HG02588 (cell line): ENCODE measurements around the gene GPR153.
"Not testable (repeated sequence)": the region's sequence is repeated elsewhere in the genome, so short reads cannot be mapped to it uniquely, and the experiment has no call there.

ENCODE experiments used
- ATAC-seq: cut with Tn5 transposase; IDR thresholded peaks from one replicate; pipeline ENCODE4 v1.9.1; 2021; ENCODE audit warnings: mild to moderate bottlenecking, moderate library complexity; ENCODE audit not compliant: unreplicated experiment

The GPR153 gene

DNA sequence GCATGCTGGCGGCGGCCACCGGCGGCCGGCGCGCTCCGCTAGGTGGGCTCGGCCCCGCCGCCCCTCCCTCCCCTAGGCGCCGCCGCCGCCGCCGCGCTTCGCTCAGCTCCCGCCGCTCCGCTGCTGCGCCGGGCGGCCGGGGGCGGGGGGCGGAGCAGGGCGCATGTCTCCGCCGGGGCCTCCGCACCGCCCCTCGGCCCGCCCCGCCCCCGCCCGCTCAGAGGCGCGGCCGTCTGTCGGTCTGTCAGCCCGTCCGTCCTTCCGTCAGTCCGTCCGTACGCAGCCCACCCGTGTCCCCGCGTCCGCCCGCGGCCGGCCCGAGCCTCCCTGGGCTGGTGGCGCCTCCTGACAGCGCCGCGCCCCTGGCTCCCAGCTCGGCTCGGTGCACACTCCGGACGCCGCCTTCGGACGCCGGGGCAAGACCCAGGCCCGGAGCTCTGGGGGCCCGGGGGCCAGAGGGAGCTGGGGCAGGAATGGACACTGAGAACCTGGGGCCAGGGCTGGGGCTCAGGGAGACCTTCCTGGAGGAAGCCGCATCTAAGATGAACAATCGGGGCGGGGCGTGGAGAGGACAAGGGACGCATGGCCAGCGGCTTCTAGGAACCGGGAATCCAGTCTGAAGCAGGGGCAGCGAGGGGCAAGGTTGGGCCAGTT, at the start of gene GPR153:
TSS of gene GPR153 (minus strand) at position 138 of the 654 bp plus-strand sequence. CDS start 6,193 bp downstream, outside the sequence.
- no peak for ATAC-seq

DNA sequence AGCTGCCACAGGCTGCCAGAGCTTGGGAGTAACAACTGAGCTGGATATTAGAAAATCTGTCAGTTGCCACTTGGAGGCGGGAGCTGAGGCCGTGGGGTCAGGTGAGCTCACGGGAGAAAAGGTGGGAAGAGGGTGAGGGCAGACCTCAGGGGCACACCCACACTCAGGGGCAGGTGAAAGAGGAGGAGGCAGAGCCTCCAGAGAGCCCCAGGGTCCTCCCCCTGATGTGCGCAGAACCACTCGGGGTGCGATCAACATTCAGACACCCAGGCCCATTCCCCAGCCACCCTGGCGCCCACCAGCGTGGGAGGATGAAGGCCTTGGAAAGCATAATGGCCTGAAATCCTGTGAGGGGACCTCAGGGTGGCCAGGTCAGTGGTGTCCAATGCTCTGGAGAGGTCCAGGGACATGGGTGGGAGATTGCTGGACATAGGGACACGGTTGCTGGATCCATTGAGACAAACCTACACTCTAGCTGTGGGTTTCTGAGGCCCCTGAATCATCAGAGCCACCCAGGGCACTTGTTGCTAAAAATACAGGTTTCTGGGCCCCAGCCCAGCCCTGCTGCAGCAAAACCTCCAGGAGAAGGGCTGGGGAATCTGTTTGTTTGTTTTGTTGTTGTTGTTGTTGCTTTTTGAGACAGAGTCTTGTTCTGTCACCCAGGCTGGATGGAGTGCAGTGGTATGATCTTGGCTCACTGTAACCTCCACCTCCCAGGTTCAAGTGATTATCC, 49.4 kb upstream of the GPR153 start:
- ATAC-seq = no peak

DNA sequence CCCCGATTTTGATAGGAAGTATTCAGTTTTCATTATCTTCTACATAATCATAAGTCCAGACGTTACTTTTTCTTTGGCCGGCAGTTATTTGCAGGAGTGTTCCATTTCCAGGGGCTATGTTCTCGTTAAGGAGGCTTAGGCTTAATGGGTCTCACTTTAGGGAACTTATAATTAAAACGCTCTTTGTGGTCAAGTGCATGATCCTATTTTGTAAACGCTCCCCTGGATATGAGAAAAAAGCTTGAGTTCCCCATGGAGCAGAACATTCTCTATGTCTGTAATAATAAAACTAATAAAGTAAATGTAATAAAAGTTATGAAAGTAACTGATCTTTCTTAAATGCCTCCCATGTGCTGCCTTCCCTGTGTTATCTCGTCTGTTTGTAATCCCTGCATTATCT, 48.7 kb upstream of the GPR153 start:
- ATAC-seq = no peak

DNA sequence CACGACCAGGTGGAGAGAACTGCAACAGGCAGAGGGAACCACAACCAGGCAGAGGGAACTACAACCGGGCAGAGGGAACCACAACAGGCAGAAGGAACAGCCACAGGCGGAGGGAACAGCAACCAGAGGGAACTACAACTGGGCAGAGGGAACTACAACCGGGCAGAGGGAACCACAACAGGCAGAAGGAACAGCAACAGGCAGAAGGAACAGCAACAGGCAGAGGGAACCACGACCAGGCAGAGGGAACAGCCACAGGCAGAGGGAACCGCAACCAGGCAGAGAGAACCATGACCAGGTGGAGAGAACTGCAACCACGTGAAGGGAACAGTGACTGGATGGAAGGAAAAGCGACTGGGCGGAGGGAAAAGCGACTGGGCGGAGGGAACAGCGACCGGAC, 47.6 kb upstream of the GPR153 start:
- no peak for ATAC-seq

DNA sequence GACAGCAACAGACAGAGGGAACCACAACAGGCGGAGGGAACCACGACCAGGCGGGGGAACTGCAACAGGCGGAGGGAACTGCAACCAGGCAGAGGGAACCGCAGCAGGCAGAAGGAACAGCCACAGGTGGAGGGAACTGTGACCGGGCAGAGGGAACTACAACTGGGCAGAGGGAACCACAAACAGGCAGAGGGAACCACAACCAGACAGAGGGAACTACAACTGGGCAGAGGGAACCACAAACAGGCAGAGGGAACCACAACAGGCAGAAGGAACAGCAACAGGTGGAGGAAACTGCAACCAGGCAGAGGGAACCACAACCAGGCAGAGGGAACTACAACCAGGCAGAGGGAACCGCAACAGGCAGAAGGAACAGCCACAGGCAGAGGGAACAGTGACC, 46.8 kb upstream of the GPR153 start:
- ATAC-seq = not testable (repeated sequence)

DNA sequence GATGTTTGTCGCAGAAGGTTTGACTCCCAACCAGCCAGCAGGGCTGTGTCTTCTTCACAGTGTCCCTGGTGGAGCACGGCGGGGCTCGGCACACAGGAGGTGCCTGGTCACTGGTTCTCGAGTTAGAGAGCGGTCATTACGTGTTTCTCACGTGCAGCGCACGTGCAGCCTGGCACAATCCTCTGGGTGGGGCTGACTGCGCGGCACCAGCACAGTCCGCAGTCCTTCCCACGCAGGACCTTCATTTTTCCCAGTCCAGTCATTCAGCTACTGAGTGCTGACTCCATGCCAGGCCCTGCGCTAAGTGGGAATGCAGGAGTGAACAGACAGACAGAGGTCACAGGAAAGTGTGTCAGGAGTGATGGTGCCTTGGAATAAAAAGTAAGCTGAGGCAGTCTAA, 46.2 kb upstream of the GPR153 start:
- no peak for ATAC-seq

DNA sequence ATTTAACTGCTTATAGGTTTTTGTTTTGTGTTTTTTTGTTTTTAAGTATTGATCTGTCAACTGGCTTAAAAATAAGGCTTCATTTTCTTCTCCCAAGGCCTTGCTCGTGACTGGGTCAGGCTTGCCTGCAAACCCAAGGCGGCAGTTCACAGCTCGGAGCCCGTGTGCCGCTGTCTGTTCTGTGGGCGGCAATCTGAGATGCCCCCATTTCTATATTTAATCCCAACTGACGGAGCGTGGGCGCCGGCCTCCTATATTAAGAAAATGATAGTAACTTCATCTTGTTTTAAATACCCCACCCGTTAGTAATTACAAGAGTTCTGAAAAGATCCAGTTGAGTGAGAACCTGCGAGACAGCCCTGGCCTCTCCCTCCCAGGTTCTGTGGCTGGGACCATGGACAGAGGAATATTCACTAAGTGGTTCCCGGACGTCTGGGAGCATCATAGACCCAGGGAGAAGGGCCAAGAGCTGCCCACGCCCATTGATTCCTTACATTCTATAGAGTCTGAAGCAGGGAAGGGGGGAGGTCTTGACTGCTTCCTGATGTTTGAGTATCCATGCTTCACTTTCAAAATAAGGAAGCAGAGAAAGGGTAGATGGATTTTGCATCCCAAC, 42.6 kb upstream of the GPR153 start:
- no peak for ATAC-seq

DNA sequence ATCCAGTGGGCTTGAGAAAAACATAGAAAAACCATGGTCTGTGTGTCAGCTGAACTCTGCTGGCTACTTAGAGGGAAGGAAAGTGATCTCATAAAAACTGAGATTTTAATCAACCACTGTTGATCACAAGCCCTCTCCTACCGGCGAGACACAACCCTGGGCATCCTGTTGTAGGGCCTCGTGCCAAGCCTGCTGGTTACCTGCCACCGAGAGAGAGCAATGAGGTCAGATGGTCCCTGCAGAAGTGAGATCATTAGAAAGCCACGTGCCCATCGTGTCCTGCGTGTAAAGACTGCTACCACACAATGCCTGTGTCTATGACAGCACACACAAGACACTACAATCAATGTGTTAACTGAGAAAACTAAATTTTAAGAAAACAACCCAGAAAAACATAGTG, 41.7 kb upstream of the GPR153 start:
- ATAC-seq = no peak

DNA sequence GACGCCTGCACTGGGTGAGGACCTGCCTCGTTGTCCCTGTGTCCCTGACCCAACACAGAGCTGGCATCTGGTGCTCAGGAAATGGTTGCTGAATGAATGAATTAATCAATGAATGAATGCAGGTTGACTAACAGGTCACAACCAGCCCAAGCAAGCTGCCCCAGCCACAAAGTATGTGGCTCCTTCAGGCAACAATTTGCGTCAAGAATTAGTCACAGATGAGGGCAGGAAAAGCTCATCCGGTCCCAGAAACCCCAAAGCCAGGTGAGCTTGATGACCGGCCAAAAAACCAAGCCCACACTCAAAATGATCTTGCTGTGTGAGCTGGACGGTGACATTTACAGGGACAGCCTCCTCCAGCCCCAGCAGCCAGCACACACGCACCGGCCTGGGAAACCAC, 40.6 kb upstream of the GPR153 start:
- no peak for ATAC-seq

DNA sequence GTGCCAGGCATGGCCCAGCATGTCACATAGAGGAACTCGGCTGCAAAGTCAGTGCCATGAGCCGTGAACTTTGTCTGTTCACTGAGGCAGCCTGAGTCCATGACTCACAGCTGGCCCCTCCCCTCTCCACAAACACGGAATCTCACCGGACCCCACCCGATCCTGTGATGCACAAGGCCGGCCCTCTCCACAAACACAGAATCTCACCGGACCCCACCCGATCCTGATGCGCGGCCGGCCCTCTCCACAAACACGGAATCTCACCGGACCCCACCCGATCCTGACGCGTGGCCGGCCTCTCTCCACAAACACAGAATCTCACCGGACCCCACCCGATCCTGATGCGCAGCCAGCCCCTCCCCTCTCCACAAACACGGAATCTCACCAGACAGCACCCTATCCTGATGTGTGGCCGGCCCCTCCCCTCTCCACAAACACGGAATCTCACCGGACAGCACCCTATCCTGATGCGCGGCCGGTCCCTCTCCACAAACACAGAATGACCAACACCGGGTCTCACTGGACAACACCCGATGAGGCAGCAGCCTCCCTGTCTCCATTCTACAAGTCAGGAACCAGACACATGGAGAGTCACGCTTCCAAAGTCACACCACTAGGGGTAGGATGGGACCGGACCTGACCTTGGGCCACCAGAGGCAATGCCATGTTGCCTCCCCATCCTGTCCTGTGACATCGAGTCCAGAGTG, 39.6 kb upstream of the GPR153 start:
- no peak for ATAC-seq

DNA sequence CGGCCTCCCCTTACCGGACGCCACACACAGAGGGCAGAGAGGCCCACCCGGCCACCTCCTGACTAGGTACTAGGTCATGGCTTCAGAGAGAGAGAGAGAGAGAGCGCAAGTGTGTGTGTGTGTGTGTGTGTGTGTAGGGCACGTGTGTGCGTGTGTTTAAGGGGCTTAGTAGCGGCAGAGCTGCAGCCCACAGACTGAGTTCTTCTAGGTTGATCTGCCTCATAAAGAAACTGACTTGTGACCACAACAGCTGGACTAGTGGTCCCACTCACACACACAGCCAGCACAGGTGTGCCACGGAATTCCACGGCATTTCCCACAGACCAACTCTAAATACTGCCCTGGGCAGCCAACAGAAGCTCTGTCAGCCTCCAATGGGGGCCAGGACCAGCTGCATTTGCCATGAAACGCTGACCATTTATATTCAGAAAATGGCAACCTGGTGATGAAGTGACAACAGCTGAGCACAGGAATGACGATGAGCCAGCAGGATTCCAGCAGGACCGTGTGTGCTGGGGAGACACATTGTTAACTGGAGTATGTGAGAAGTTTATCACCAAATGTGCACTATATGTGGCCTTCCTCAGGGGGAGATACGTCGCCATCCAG, 38.8 kb upstream of the GPR153 start:
- ATAC-seq = no peak

DNA sequence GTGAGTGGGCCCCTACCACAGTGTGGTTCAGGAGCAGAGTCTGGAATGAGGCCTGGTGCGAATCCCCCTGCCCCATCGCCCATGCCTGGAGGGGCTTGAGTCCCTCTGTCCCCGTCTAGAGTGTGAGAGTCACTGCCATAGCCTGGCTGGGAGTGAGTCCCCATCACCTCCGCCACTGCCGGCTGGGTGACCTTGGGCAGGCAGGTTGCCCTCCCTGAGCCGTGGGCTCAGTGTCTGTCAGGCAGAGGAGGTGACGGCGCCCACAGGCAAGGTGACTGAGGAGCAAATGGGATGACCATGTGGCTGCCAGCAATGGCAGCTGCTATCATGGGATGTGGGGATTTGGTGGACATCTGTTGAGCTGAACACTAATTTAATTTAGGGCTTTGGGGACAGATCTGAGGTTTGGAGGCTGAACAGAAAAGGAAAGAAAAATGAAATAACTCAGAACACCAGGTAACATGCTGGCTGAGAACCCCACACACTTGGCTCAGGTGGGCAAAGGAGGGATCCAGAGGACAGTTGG, 38.1 kb upstream of the GPR153 start:
- ATAC-seq = no peak

DNA sequence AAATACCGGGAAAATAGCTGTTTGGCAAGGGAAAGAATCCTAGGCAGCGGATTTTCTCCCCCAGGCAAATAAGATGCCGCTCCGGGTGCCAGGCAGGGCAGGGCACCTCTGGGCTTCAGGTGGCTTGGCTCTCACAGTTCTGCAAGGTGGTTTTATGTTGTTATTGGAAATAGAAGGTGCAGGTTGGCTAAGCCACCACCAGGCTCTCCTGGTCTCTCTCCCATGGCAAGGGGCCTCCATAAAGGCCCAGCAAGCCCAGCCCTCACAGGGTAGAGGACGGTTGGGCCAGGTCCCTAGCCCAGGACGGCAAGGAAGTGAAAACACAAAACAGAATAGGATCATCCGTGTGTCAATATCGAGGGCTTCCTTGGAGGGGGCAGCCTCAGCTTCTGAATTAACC, 37.6 kb upstream of the GPR153 start:
- no peak for ATAC-seq

DNA sequence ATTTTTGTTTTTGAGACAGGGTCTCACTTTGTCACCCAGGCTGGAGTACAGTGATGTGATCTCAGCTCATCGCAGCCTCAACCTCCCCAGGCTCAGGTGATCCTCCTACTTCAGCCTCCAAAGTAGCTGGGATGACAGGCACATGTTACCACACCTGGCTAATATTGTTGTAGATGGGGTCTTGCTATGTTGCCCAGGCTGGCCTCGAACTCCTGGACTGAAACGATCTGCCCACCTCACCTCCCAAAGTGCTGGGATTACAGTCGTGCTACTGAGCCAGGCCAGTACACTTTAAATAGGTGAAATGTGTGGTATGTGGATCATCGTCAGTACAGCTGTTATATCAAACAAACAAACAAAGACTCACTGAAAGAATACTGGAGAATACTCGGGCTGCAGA, 35.0 kb upstream of the GPR153 start:
- ATAC-seq = no peak

DNA sequence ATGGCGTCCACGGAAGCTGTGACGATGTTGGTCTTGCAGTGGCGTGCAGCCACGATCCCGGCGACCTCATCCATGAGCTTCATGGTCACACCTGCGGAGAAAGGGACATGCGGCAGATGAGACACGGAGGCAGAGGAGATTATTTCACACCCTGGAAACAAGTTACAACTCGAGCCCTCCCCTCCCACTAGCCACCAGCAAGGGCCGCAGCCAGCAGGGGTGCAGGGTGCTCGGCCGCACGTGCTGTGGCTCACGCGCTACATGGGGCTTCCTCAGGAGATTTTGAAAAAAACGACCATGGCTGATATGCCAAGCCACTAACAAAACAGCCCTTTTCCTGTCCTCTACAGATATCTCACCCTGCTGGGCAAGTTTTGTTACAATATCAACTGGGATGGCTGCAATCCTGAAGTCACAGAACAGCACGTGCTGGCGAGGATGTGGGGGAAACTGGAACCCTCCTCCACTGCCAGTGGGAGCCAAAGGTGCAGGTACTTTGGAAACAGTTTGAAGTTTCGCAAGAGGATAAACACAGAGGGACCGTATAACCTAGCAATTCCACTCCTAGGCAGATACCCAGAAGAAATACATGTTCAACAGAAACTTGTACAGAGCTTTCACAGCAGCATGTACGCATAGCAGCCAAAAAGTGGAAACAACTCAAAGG, 34.1 kb upstream of the GPR153 start:
- ATAC-seq = no peak

DNA sequence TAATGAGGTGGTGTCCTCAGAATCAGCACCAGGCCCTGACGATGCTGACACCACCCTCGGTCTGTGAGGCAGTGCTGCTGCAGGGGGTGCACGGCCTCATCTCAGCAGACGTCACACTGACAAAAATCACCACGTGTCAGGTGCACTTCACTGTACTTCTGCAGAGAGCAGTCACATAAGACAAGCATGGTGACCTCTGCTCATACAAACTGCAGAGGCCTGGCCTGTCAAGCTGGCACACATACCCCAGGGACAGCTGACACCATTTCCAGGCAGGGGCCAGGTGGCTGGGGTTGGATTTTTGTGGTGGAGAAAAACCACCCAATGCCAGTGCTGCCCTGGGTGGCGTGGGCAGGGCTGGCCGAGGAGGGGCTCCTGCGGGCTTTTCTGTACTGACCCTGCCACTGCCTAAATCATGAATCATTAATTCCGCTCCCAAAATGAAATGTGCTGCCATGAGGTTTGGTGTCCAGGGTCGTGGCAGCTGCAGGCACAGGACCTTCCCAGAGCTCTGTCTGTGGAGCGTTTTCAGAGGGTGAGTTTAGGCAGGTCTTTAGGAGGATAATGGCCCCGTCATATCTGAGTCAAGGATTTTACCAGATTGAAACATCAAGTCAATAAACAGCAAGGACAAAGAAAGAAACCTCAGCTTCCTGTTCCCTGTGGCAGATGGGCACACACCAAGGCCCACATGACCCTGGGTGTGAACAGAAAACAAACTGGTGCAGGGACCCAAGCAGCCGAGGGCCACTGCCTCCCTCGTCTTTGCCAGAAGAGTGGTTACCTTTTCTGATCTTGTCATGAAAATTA, 33.4 kb upstream of the GPR153 start:
- ATAC-seq = no peak

DNA sequence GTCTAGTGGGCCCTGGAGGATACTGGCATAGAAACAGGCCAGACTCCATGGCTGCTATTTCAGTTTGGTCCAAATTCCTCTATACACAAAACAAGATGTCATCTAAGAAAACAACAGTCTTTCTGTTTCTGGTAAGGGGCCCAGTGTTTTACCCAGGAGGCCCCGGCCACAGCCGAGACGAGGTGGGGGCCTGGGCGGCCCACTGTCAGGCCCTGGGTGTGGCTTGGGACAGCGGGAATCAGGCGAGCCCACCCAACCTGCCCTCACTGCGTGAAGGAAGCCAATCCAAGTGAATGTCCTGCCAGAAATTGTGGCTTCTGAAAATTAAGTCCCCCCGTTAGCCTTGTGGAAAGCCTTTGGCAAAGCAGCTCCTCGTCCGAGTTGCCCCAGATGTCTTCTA, 31.2 kb upstream of the GPR153 start:
- ATAC-seq = no peak

DNA sequence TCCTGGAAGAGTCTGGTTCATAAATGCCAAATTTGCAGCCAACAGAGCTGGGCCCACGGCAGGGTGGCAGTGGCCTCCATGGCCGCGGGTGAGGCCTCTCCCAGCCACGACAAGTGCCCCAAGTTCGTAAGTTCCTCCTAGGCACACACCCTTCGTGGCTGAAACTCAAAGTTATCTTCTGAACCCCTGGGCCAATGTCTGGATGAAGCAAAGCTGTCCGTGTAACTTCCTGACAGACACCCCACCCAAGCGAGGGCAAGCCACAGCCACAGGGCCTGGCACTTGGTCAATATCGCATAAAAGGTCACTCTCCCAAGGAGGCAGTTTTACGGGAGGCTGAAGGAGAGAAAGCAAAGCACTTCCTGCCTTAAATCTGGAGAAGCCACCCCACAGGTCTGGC, 27.8 kb upstream of the GPR153 start:
- no peak for ATAC-seq

DNA sequence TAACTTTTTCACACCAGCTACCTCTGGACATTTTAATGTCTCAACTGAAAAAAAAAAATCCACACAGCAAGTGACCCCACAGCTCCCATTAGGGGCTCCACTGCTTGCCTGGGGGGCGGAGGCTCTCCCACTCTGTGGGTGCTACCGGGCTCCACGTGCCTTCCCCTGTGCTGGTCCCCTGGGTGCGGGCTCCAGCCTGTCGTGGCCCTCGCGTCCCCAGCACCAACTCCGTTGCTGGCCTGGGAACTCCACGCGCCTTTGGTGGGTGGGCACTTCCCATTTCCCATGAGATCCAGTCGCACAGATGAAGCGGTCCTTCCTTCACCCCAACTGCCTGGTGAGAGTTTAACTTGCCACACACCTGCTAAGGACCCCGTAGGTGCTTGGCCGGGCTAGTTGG, 27.1 kb upstream of the GPR153 start:
- no peak for ATAC-seq

DNA sequence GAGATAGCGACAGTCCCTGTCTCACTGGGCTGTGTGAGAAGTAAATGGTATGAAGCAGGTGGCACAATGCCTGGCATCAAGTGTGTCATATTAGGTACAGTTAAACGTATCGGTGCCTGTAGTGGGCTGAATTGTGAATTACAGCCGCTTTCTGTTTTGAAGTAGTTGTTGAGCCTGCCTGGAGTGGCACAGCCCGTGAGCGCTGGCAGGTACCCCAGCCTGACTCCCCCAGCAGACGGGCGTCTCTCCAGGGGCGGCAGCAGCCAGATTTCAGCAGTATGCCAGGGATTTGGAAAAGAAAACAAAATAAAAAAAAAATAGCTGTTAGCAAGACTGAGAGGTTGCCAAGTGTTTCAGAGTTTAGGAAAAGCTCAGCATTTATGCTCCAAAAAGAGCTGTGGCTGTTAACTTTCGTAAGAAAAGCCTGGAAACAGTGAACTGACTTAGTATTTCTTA, 26.6 kb upstream of the GPR153 start:
- ATAC-seq = no peak
